HepG2 (cell line): ENCODE data around the gene LMTK2. TPM values are rescaled to one million over a fixed set of nuclear protein-coding genes. Genes with fewer than 3 reads are reported as not detected.

Source experiments
- CREM ChIP-seq, 2 experiments: sonication (generic) in 1 of 2; formaldehyde crosslinking in 1 of 2; IDR thresholded peaks; 2 replicates each; pipeline versions ENCODE4 v1.4.0 to v1.6.1; 2016 to 2020; ENCODE audit warnings: antibody characterized with exemption in 1 of 2, mild to moderate bottlenecking in 1 of 2, missing genetic modification reagents in 1 of 2
- EZH2 ChIP-seq: conservative IDR thresholded peaks from 2 replicates; pipeline ENCODE4 v1.6.1; 2012; ENCODE audit warnings: mild to moderate bottlenecking, low read depth, low read length, moderate library complexity
- FOXP1 ChIP-seq, 2 experiments: fragments of 450-650 bp in 1 of 2; IDR thresholded peaks; 2 replicates each; pipeline ENCODE4 v1.6.1; 2017 to 2018; ENCODE audit warnings: antibody characterized with exemption in 1 of 2
- KDM4B ChIP-seq: sonication (generic); formaldehyde crosslinking; IDR thresholded peaks from 2 replicates; pipeline ENCODE4 v1.4.0; 2020; ENCODE audit warnings: missing genetic modification reagents
- KDM5A ChIP-seq: fragments of 200-600 bp; sonication (generic); IDR thresholded peaks from 2 replicates; pipeline ENCODE4 v1.7.0; 2018; ENCODE audit warnings: antibody characterized with exemption, mild to moderate bottlenecking, low read length, borderline replicate concordance
- NKX3-1 ChIP-seq: sonication (generic); formaldehyde crosslinking; IDR thresholded peaks from 2 replicates; pipeline ENCODE4 v1.5.0; 2020; ENCODE audit warnings: missing genetic modification reagents
- POLR2G ChIP-seq: fragments of 200-400 bp; formaldehyde crosslinking; IDR thresholded peaks from 2 replicates; pipeline ENCODE4 v1.6.1; 2018; ENCODE audit warnings: mild to moderate bottlenecking, low read depth, low read length, moderate library complexity
- TERF1 ChIP-seq: sonication (generic); formaldehyde crosslinking; IDR thresholded peaks from 2 replicates; pipeline ENCODE4 v1.8.0; 2022; ENCODE audit warnings: mild to moderate bottlenecking, missing genetic modification reagents, moderate library complexity
- ZNF225 ChIP-seq: sonication (generic); formaldehyde crosslinking; IDR thresholded peaks from 2 replicates; pipeline ENCODE4 v1.4.0; 2020; ENCODE audit warnings: mild to moderate bottlenecking, missing genetic modification reagents
- ZNF230 ChIP-seq: sonication (generic); formaldehyde crosslinking; IDR thresholded peaks from 2 replicates; pipeline ENCODE4 v1.4.0; 2020; ENCODE audit warnings: mild to moderate bottlenecking, missing genetic modification reagents
- ZNF275 ChIP-seq: sonication (generic); formaldehyde crosslinking; IDR thresholded peaks from 2 replicates; pipeline ENCODE4 v1.8.0; 2022; ENCODE audit warnings: missing genetic modification reagents, mild to moderate bottlenecking, inconsistent platforms, borderline replicate concordance
- ZNF672 ChIP-seq: sonication (generic); formaldehyde crosslinking; IDR thresholded peaks from 2 replicates; pipeline ENCODE4 v1.8.1; 2022; ENCODE audit warnings: missing genetic modification reagents
- ZNF790 ChIP-seq: sonication (generic); formaldehyde crosslinking; IDR thresholded peaks from 2 replicates; pipeline ENCODE4 v1.8.0; 2022; ENCODE audit warnings: missing genetic modification reagents, mild to moderate bottlenecking, borderline replicate concordance
- polyA plus RNA-seq, 8 experiments: library from polyadenylated mRNA; depleted of rRNA in 3 of 8; stranded (reverse) in 7 of 8; unstranded in 1 of 8; fragments of >200 nt; fragmentation: Illumina TruSeq in 4 of 8; extraction: Trizol in 4 of 8; gene quantifications; 2 replicates each; pipeline versions ENCODE4 v1.2.1 to v1.2.3, GENCODE V29; 2011 to 2016; ENCODE audit warnings: low read depth in 4 of 8, missing spikeins in 1 of 8, mixed read lengths in 1 of 8; ENCODE audit not compliant: insufficient read depth in 1 of 8
- total RNA-seq, 5 experiments: library from RNA; depleted of rRNA; stranded (reverse); fragments of >200 nt; fragmentation: Illumina TruSeq; extraction: Trizol; gene quantifications; 2 replicates each; pipeline ENCODE4 v1.2.3, GENCODE V29; 2016; ENCODE audit warnings: low read depth in 1 of 5
- TF ChIP-seq, protein P1 (sequence below): sonication (generic); formaldehyde crosslinking; IDR thresholded peaks from 2 replicates; pipeline ENCODE4 v1.9.0; 2021; ENCODE audit warnings: missing genetic modification reagents, borderline replicate concordance
- TF ChIP-seq, protein P2 (sequence below): sonication (generic); formaldehyde crosslinking; IDR thresholded peaks from 2 replicates; pipeline ENCODE4 v1.8.1; 2023; ENCODE audit warnings: mild to moderate bottlenecking, inconsistent platforms, moderate library complexity, missing genetic modification reagents, borderline replicate concordance
- TF ChIP-seq, protein P3 (sequence below): sonication (generic); formaldehyde crosslinking; IDR thresholded peaks from 2 replicates; pipeline ENCODE4 v1.5.0; 2020; ENCODE audit warnings: mild to moderate bottlenecking, missing genetic modification reagents
- TF ChIP-seq, protein P4 (sequence below): sonication (generic); formaldehyde crosslinking; IDR thresholded peaks from 2 replicates; pipeline ENCODE4 v1.4.0; 2020; ENCODE audit warnings: missing genetic modification reagents, borderline replicate concordance

LMTK2 gene
- total and polyA plus RNA-seq, 2 of the 13 experiments (the other 11 are each of a cell fraction or from before 2014, with no cell fraction given), result 9.5 to 11.7 TPM

DNA sequence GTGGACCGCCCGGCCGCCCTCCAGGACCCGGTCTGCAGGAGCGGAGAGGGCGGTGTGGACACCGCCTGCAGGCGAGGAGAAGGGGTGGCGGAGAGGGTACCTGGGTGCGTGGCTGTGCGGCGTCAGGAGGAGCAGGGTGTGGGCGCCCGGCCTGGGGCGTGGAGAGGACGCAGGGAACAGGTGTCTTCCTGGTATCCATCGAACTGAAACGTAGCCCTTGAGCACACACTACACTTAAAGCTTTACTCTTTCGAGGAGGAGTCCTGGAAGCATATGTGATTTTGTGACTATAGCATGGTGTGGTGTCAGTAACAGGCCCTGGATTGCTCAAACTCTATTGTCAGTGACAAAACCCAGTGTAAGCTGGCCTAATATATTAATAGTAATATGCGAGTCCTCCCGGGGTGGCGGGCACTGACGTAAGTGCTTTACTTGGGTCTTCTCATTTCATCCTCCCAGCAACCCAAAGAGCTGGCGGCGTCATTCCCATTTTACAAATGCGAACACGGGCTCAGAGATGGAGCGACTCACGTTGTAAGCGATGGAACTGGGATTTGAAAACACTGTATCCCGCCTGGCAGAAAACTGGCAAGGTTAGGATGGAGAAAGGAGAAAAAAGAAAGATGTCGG is 145.9 kb downstream of the LMTK2 start (continued):
- no peak for TF ChIP-seq TERF1
- TF ChIP-seq, protein P1, sequence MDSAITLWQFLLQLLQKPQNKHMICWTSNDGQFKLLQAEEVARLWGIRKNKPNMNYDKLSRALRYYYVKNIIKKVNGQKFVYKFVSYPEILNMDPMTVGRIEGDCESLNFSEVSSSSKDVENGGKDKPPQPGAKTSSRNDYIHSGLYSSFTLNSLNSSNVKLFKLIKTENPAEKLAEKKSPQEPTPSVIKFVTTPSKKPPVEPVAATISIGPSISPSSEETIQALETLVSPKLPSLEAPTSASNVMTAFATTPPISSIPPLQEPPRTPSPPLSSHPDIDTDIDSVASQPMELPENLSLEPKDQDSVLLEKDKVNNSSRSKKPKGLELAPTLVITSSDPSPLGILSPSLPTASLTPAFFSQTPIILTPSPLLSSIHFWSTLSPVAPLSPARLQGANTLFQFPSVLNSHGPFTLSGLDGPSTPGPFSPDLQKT, result no peak
- no peak for TF ChIP-seq EZH2
- TF ChIP-seq, protein P2, sequence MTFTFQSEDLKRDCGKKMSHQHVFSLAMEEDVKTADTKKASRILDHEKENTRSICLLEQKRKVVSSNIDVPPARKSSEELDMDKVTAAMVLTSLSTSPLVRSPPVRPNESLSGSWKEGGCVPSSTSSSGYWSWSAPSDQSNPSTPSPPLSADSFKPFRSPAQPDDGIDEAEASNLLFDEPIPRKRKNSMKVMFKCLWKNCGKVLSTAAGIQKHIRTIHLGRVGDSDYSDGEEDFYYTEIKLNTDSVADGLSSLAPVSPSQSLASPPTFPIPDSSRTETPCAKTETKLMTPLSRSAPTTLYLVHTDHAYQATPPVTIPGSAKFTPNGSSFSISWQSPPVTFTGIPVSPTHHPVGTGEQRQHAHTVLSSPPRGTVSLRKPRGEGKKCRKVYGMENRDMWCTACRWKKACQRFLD (CRISPR knock-in tag), result no peak
- no peak; the same call in 1 of the 2 replicates for TF ChIP-seq ZNF230 (CRISPR knock-in tag)
- TF ChIP-seq ZNF790 (CRISPR knock-in tag), result no peak
- TF ChIP-seq ZNF225 (CRISPR knock-in tag), result peak; percentile 44; the same call in 1 of the 2 replicates
- no peak for TF ChIP-seq NKX3-1 (CRISPR knock-in tag)
- TF ChIP-seq, protein P3, sequence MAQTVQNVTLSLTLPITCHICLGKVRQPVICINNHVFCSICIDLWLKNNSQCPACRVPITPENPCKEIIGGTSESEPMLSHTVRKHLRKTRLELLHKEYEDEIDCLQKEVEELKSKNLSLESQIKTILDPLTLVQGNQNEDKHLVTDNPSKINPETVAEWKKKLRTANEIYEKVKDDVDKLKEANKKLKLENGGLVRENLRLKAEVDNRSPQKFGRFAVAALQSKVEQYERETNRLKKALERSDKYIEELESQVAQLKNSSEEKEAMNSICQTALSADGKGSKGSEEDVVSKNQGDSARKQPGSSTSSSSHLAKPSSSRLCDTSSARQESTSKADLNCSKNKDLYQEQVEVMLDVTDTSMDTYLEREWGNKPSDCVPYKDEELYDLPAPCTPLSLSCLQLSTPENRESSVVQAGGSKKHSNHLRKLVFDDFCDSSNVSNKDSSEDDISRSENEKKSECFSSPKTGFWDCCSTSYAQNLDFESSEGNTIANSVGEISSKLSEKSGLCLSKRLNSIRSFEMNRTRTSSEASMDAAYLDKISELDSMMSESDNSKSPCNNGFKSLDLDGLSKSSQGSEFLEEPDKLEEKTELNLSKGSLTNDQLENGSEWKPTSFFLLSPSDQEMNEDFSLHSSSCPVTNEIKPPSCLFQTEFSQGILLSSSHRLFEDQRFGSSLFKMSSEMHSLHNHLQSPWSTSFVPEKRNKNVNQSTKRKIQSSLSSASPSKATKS (CRISPR knock-in tag), result no peak
- TF ChIP-seq POLR2G, result no peak
- peak; percentile 28 for TF ChIP-seq ZNF275 (CRISPR knock-in tag)
- TF ChIP-seq, protein P4, sequence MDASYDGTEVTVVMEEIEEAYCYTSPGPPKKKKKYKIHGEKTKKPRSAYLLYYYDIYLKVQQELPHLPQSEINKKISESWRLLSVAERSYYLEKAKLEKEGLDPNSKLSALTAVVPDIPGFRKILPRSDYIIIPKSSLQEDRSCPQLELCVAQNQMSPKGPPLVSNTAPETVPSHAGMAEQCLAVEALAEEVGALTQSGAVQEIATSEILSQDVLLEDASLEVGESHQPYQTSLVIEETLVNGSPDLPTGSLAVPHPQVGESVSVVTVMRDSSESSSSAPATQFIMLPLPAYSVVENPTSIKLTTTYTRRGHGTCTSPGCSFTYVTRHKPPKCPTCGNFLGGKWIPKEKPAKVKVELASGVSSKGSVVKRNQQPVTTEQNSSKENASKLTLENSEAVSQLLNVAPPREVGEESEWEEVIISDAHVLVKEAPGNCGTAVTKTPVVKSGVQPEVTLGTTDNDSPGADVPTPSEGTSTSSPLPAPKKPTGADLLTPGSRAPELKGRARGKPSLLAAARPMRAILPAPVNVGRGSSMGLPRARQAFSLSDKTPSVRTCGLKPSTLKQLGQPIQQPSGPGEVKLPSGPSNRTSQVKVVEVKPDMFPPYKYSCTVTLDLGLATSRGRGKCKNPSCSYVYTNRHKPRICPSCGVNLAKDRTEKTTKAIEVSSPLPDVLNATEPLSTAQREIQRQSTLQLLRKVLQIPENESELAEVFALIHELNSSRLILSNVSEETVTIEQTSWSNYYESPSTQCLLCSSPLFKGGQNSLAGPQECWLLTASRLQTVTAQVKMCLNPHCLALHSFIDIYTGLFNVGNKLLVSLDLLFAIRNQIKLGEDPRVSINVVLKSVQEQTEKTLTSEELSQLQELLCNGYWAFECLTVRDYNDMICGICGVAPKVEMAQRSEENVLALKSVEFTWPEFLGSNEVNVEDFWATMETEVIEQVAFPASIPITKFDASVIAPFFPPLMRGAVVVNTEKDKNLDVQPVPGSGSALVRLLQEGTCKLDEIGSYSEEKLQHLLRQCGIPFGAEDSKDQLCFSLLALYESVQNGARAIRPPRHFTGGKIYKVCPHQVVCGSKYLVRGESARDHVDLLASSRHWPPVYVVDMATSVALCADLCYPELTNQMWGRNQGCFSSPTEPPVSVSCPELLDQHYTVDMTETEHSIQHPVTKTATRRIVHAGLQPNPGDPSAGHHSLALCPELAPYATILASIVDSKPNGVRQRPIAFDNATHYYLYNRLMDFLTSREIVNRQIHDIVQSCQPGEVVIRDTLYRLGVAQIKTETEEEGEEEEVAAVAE (CRISPR knock-in tag), result 0 out of 2 replicates have a peak, but pooled peaks have one; percentile 22
- TF ChIP-seq CREM (IDR thresholded peaks at IDR 0.05), result no peak
- no peak for TF ChIP-seq CREM (CRISPR knock-in tag; IDR thresholded peaks at IDR 0.05)
- no peak for TF ChIP-seq KDM4B
- TF ChIP-seq KDM5A, result no peak; the same call in 1 of the 2 replicates
- TF ChIP-seq FOXP1 (IDR thresholded peaks at IDR 0.05), result no peak
- TF ChIP-seq FOXP1 (CRISPR knock-in tag; IDR thresholded peaks at IDR 0.05), result no peak
- no peak; the same call in 1 of the 2 replicates for TF ChIP-seq ZNF672 (CRISPR knock-in tag)
